ENCODE data around the gene TAF6. TPM values are rescaled to one million over a fixed set of nuclear protein-coding genes. Genes with fewer than 3 reads are reported as not detected.
"Not testable (repeated sequence)": the region's sequence is repeated elsewhere in the genome, so short reads cannot be mapped to it uniquely, and the experiment has no call there.

Gene TAF6
- polyA plus RNA-seq, 3 donors, result 16.3 to 30.9 (median 27.1) TPM

GRCh38 chr7:100153708-100154535 is 34.8 kb upstream of the TAF6 start:
- H3K27ac ChIP-seq (ENCODE audit: low read depth, low read length), result no peak overlapping the region
- WGBS, 3 donors, result 82 to 85% (median 83%) methylated on average over 16 of the region's 16 CpGs

- no peak overlapping the region for H3K27ac ChIP-seq (ENCODE audit: low read depth, low read length)
- WGBS, 3 donors, result 92 to 93% (median 93%) methylated on average over 18 of the region's 18 CpGs
Observed at GRCh38 chr7:100152937-100153666, 33.9 kb upstream of the TAF6 start.

- H3K27ac ChIP-seq (ENCODE audit: low read depth, low read length), result no peak overlapping the region
Observed at GRCh38 chr7:100152404-100152803, 33.2 kb upstream of the TAF6 start.

GRCh38 chr7:100148559-100149328 is 29.6 kb upstream of the TAF6 start, which contains the start of gene LAMTOR4:
LAMTOR4 (plus strand) TSS chr7:100148918; CDS start chr7:100148973, 55 bp downstream.
- 0% methylated on average over 45 to 46 of the region's 46 CpGs for WGBS, 3 donors
- H3K27ac ChIP-seq (ENCODE audit: low read depth, low read length), result no peak within 1 kb of the TSS

GRCh38 chr7:100148225-100148558 is 29.0 kb upstream of the TAF6 start:
- no peak overlapping the region for H3K27ac ChIP-seq (ENCODE audit: low read depth, low read length)
- WGBS, 3 donors, result 9 to 17% (median 9%) methylated on average over 14 of the region's 14 CpGs

- H3K27ac ChIP-seq (ENCODE audit: low read depth, low read length), result no peak overlapping the region
- 96 to 97% (median 97%) methylated on average over 2 of the region's 2 CpGs for WGBS, 3 donors
Observed at GRCh38 chr7:100147278-100147677, 28.1 kb upstream of the TAF6 start.

GRCh38 chr7:100146350-100146749 is 27.2 kb upstream of the TAF6 start:
- WGBS, 3 donors, result 70 to 80% (median 70%) methylated on average over 4 of the region's 4 CpGs
- H3K27ac ChIP-seq (ENCODE audit: low read depth, low read length), result not testable (repeated sequence)

GRCh38 chr7:100142461-100142860 is 23.3 kb upstream of the TAF6 start:
- no peak overlapping the region for H3K27ac ChIP-seq (ENCODE audit: low read depth, low read length)
- 95 to 96% (median 96%) methylated on average over 3 of the region's 3 CpGs for WGBS, 3 donors

GRCh38 chr7:100141555-100141949 is 22.4 kb upstream of the TAF6 start:
- H3K27ac ChIP-seq (ENCODE audit: low read depth, low read length), result no peak overlapping the region
- WGBS, 3 donors, result 47 to 71% (median 48%) methylated on average over 3 of the region's 3 CpGs

GRCh38 chr7:100137851-100138760 is 18.9 kb upstream of the TAF6 start:
- 69 to 79% (median 74%) methylated on average over 13 of the region's 13 CpGs for WGBS, 3 donors
- no peak overlapping the region for H3K27ac ChIP-seq (ENCODE audit: low read depth, low read length)

- 19 to 29% (median 24%) methylated on average over 3 of the region's 3 CpGs for WGBS, 3 donors
- H3K27ac ChIP-seq (ENCODE audit: low read depth, low read length), result no peak overlapping the region
Observed at GRCh38 chr7:100132697-100133151, 13.6 kb upstream of the TAF6 start.

- H3K27ac ChIP-seq (ENCODE audit: low read depth, low read length), result no peak overlapping the region
- 59 to 66% (median 65%) methylated on average over 7 of the region's 7 CpGs for WGBS, 3 donors
Observed at GRCh38 chr7:100132126-100132525, 13.0 kb upstream of the TAF6 start.

GRCh38 chr7:100130608-100131453 is 11.7 kb upstream of the TAF6 start:
- H3K27ac ChIP-seq (ENCODE audit: low read depth, low read length), result no peak overlapping the region
- 6 to 12% (median 12%) methylated on average over 24 of the region's 24 CpGs for WGBS, 3 donors

GRCh38 chr7:100130220-100130607 is 11.1 kb upstream of the TAF6 start:
- 94 to 100% (median 95%) methylated on average over 1 of the region's 1 CpG for WGBS, 3 donors
- H3K27ac ChIP-seq (ENCODE audit: low read depth, low read length), result not testable (repeated sequence)

GRCh38 chr7:100128637-100128963 is 9.4 kb upstream of the TAF6 start:
- 38 to 78% (median 55%) methylated on average over 1 of the region's 1 CpG for WGBS, 3 donors

GRCh38 chr7:100127866-100128636 is 8.9 kb upstream of the TAF6 start:
- no peak overlapping the region for H3K27ac ChIP-seq (ENCODE audit: low read depth, low read length)
- 3 to 5% (median 4%) methylated on average over 33 to 37 of the region's 37 CpGs for WGBS, 3 donors

More at GRCh38 chr7:100128637-100128963, 9.4 kb upstream of the TAF6 start:
- H3K27ac ChIP-seq (ENCODE audit: low read depth, low read length), result no peak overlapping the region

All from adipose tissue (tissue), 3 donors.